GM18858 (cell line): ENCODE results near the gene CCDC60.

ENCODE experiments used
- ATAC-seq: cut with Tn5 transposase; IDR thresholded peaks from one replicate; pipeline ENCODE4 v1.9.1; 2021; ENCODE audit not compliant: unreplicated experiment

Gene CCDC60

GRCh38 chr12:119440803-119441360, 106.4 kb downstream of the CCDC60 start:
- ATAC-seq, result no peak

- no peak for ATAC-seq
These were observed 110.0 kb downstream of the CCDC60 start for GRCh38 chr12:119444462-119445044.

- no peak for ATAC-seq
These were observed 111.9 kb downstream of the CCDC60 start for GRCh38 chr12:119446459-119446858.

GRCh38 chr12:119447126-119447525, 112.6 kb downstream of the CCDC60 start:
- ATAC-seq, result no peak

GRCh38 chr12:119447618-119448017, 113.1 kb downstream of the CCDC60 start:
- ATAC-seq, result no peak

- ATAC-seq, result no peak
These were observed 114.1 kb downstream of the CCDC60 start for GRCh38 chr12:119448611-119449131.

- no peak for ATAC-seq
These were observed 116.2 kb downstream of the CCDC60 start for GRCh38 chr12:119450771-119451170.

- no peak for ATAC-seq
These were observed 122.3 kb downstream of the CCDC60 start for GRCh38 chr12:119456824-119457223.

GRCh38 chr12:119457271-119457670, 122.7 kb downstream of the CCDC60 start:
- ATAC-seq, result no peak

GRCh38 chr12:119459481-119459880, 125.0 kb downstream of the CCDC60 start:
- ATAC-seq, result no peak

GRCh38 chr12:119460876-119461275, 126.3 kb downstream of the CCDC60 start:
- no peak for ATAC-seq

- ATAC-seq, result no peak
These were observed 127.2 kb downstream of the CCDC60 start for GRCh38 chr12:119461636-119462214.

GRCh38 chr12:119463211-119463926, 128.8 kb downstream of the CCDC60 start:
- no peak for ATAC-seq

- ATAC-seq, result no peak
These were observed 133.8 kb downstream of the CCDC60 start for GRCh38 chr12:119468296-119468695.

GRCh38 chr12:119475650-119476049, 141.1 kb downstream of the CCDC60 start:
- ATAC-seq, result no peak

GRCh38 chr12:119476951-119477350, 142.4 kb downstream of the CCDC60 start:
- ATAC-seq, result no peak

- no peak for ATAC-seq
These were observed 144.6 kb downstream of the CCDC60 start for GRCh38 chr12:119479121-119479561.

GRCh38 chr12:119480551-119480950, 146.0 kb downstream of the CCDC60 start:
- no peak for ATAC-seq

GRCh38 chr12:119486599-119487154, 152.1 kb downstream of the CCDC60 start:
- ATAC-seq, result no peak

- no peak for ATAC-seq
These were observed 157.3 kb downstream of the CCDC60 start for GRCh38 chr12:119491814-119492213.

GRCh38 chr12:119500209-119500608, 165.7 kb downstream of the CCDC60 start:
- ATAC-seq, result no peak
